K562 (cell line): ENCODE data around the gene B3GAT2. TPM values are rescaled to one million over a fixed set of nuclear protein-coding genes. Genes with fewer than 3 reads are reported as not detected.

ENCODE experiments used
- ATAC-seq: fragments of 200-7000 bp; cut with Tn5 transposase; 3 replicates; pipeline ENCODE4 v1.9.1; 2020; ENCODE audit warnings: moderate library complexity
- BruUV-seq: library from RNA; stranded (reverse); fragments of 400-500 nt; replicated peaks from 2 replicates; lab custom pipeline; 2021; lab: Mats Ljungman, UMichigan
- CTCF ChIA-PET: fragments of 300-600 bp; formaldehyde crosslinking; extraction: SDS; loops from one replicate; lab custom pipeline; 2021; ENCODE audit warnings: low intra/inter-chr PET ratio; lab: Yijun Ruan, JAX
- POLR2A ChIA-PET: fragments of 300-600, 350-650 bp; sonication (Branson Sonifier 250); formaldehyde crosslinking; extraction: SDS; loops from one replicate; lab custom pipeline; 2021; ENCODE audit warnings: antibody characterized with exemption, inconsistent platforms; lab: Yijun Ruan, JAX
- DNase-seq, 4 experiments: peaks; one replicate each; pipeline versions ENCODE4 v3.0.0 to v3.0.0-alpha.2; 2011 to 2018; ENCODE audit warnings: low spot score in 3 of 4, mixed read lengths in 3 of 4; ENCODE audit errors: extremely low read depth in 1 of 4
- FAIRE-seq: peaks from 2 replicates; lab custom pipeline; 2011; peaks lifted over from hg19 to GRCh38; lab: Jason Lieb, UNC
- H2AFZ ChIP-seq: 2 replicates; pipeline ENCODE4 v1.6.0; 2011; ENCODE audit warnings: low read depth, low read length, control low read depth, inconsistent platforms
- H3K27ac ChIP-seq: fragments of 200-600 bp; 3 replicates; pipeline ENCODE4 v1.8.0; 2011; ENCODE audit warnings: low read depth, mild to moderate bottlenecking, control low read depth, inconsistent platforms, low read length, moderate library complexity, mixed read lengths; ENCODE audit errors: extremely low read depth
- H3K27me3 ChIP-seq, 2 experiments: fragments of 300-600 bp in 1 of 2; 2 replicates in 1 of 2; 3 replicates in 1 of 2; pipeline versions ENCODE4 v1.6.0 to v1.8.0; 2011; ENCODE audit warnings: inconsistent platforms in 2 of 2, low read length in 2 of 2, mild to moderate bottlenecking in 1 of 2, mixed read lengths in 1 of 2, moderate library complexity in 1 of 2; ENCODE audit not compliant: control insufficient read depth in 2 of 2, insufficient read depth in 2 of 2
- H3K36me3 ChIP-seq: fragments of 300-600 bp; 3 replicates; pipeline ENCODE4 v1.8.0; 2011; ENCODE audit warnings: mild to moderate bottlenecking, low read length, inconsistent platforms; ENCODE audit not compliant: control insufficient read depth, insufficient read depth
- H3K4me1 ChIP-seq, 2 experiments: fragments of 200-600 bp in 1 of 2; replicated peaks in 1 of 2; 2 replicates in 1 of 2; 3 replicates in 1 of 2; pipeline versions ENCODE4 v1.5.1 to v1.8.0; 2011; ENCODE audit warnings: inconsistent platforms in 2 of 2, low read length in 2 of 2, mild to moderate bottlenecking in 1 of 2, mixed read lengths in 1 of 2, moderate library complexity in 1 of 2; ENCODE audit not compliant: control insufficient read depth in 2 of 2, insufficient read depth in 2 of 2
- H3K4me2 ChIP-seq: 2 replicates; pipeline ENCODE4 v1.6.1; 2011; ENCODE audit warnings: low read length, control low read depth, inconsistent platforms, mixed read lengths; ENCODE audit not compliant: insufficient read depth
- H3K4me3 ChIP-seq: fragments of 200-600 bp; sonication (generic), shearing (Covaris generic); 2 replicates; pipeline ENCODE4 v1.5.1; 2016; ENCODE audit warnings: control low read depth, inconsistent platforms
- H3K79me2 ChIP-seq: fragments of 200-600 bp; 3 replicates; pipeline ENCODE4 v1.8.0; 2011; ENCODE audit warnings: low read length, inconsistent platforms; ENCODE audit not compliant: control insufficient read depth, insufficient read depth
- H3K9ac ChIP-seq, 2 experiments: 2 replicates each; pipeline versions ENCODE4 v1.6.0 to v1.6.1; 2011; ENCODE audit warnings: low read depth in 2 of 2, low read length in 2 of 2, control low read depth in 1 of 2, inconsistent platforms in 1 of 2, mild to moderate bottlenecking in 1 of 2, mixed read lengths in 1 of 2; ENCODE audit not compliant: insufficient read depth in 1 of 2
- H3K9me1 ChIP-seq: one replicate; pipeline ENCODE4 v1.6.0; 2011; ENCODE audit warnings: inconsistent platforms, mild to moderate bottlenecking, low read length, moderate library complexity; ENCODE audit not compliant: control insufficient read depth, insufficient read depth
- H3K9me3 ChIP-seq: replicated peaks from 2 replicates; pipeline ENCODE4 v1.5.1; 2011; ENCODE audit warnings: low read depth, low read length, inconsistent platforms; ENCODE audit not compliant: control insufficient read depth, insufficient read depth
- H4K20me1 ChIP-seq: replicated peaks from 2 replicates; pipeline ENCODE4 v1.6.1; 2011; ENCODE audit warnings: low read length, inconsistent platforms, mixed read lengths; ENCODE audit not compliant: control insufficient read depth, insufficient read depth
- CBFA2T2 ChIP-seq: fragments of 450-650 bp; conservative IDR thresholded peaks from 2 replicates; pipeline ENCODE4 v1.6.1; 2017; ENCODE audit warnings: mild to moderate bottlenecking
- KLF10 ChIP-seq: fragments of 250-450 bp; sonication (Bioruptor Pico); IDR thresholded peaks from 2 replicates; pipeline ENCODE4 v1.6.1; 2021; ENCODE audit warnings: matching md5 sums
- MGA ChIP-seq: fragments of 450-650 bp; IDR thresholded peaks from 2 replicates; pipeline ENCODE4 v1.6.1; 2016; ENCODE audit warnings: mild to moderate bottlenecking, moderate library complexity
- RCOR1 ChIP-seq, 2 experiments: IDR thresholded peaks; 2 replicates each; pipeline ENCODE4 v1.6.1; 2012; ENCODE audit warnings: low read depth in 2 of 2, low read length in 2 of 2, borderline replicate concordance in 1 of 2, improper control_type of control experiment in 1 of 2
- ZNF184 ChIP-seq: sonication (generic); formaldehyde crosslinking; IDR thresholded peaks from 2 replicates; pipeline ENCODE4 v1.5.0; 2020; ENCODE audit warnings: missing genetic modification reagents
- ZNF316 ChIP-seq: fragments of 450-650 bp; IDR thresholded peaks from 2 replicates; pipeline ENCODE4 v1.6.1; 2016
- WGBS: fragments of 100-300 bp; shearing (Covaris generic); methylation state at CpG from one replicate; pipeline ENCODE4 v1.1.6; 2016; ENCODE audit warnings: low coverage, mixed read lengths; ENCODE audit not compliant: insufficient coverage; ENCODE audit errors: missing lambda C conversion rate; 5-methylcytosine and 5-hydroxymethylcytosine counted together
- in situ Hi-C: fragments of 300-500 bp; cut with MboI; formaldehyde crosslinking; loops from 4 replicates; pipeline ENCODE4 v1.15.0; 2018; ENCODE audit warnings: inconsistent platforms, mixed read lengths
- intact Hi-C: fragments of 100-400 bp; cut with micrococcal nuclease; formaldehyde crosslinking; loops from 2 replicates; pipeline ENCODE4 v1.14.2; 2022
- polyA plus RNA-seq, 8 experiments: library from polyadenylated mRNA; depleted of rRNA in 4 of 8; stranded (reverse) in 5 of 8; unstranded in 3 of 8; fragments of >200 nt; fragmentation: Nextera tagmentation in 2 of 8; fragmentation: Illumina TruSeq in 1 of 8; extraction: Ambion mirVana in 2 of 8; extraction: Trizol in 1 of 8; gene quantifications; 2 replicates each; pipeline versions ENCODE4 v1.2.1 to v1.2.3, GENCODE V29; 2011 to 2014; ENCODE audit warnings: inconsistent platforms in 1 of 8, missing spikeins in 1 of 8
- total RNA-seq, 7 experiments: library from RNA; depleted of rRNA in 6 of 7; stranded (reverse); fragments of >200 nt in 6 of 7; fragmentation: Illumina TruSeq in 2 of 7; extraction: Trizol in 2 of 7; gene quantifications; 2 replicates each; pipeline versions ENCODE4 v1.2.1 to v1.2.3, GENCODE V29; 2011 to 2021; ENCODE audit warnings: low replicate concordance in 1 of 7
- TF ChIP-seq, protein P1 (sequence below), 3 experiments: IDR thresholded peaks in 2 of 3; conservative IDR thresholded peaks in 1 of 3; 2 replicates each; pipeline ENCODE4 v1.5.1; 2011 to 2012; ENCODE audit warnings: low read length in 3 of 3, mild to moderate bottlenecking in 3 of 3, control low read depth in 2 of 3, improper control_type of control experiment in 1 of 3, inconsistent platforms in 1 of 3, low read depth in 1 of 3, mixed read lengths in 1 of 3, moderate library complexity in 1 of 3; ENCODE audit not compliant: insufficient read depth in 2 of 3

B3GAT2 gene
- total and polyA plus RNA-seq, 9 of the 15 experiments (the other 6 are each of a cell fraction or from before 2014, with no cell fraction given): 0.01 to 0.43 (median 0.04) TPM; not detected in 4

- Histone ChIP-seq H3K4me3 (no peak overlapping the region), H3K36me3 (no peaks in the 10 kb centered on the region), H4K20me1 (no peaks in the 10 kb centered on the region), H3K4me2 (no peak overlapping the region), H3K4me1 (no peaks in the 10 kb centered on the region), H3K27ac (no peak overlapping the region), H3K79me2 (no peaks in the 10 kb centered on the region), H3K9me1 (no peaks in the 10 kb centered on the region), H2AFZ (no peak overlapping the region), H3K9me3 (no peaks in the 10 kb centered on the region), H3K9ac (no peak overlapping the region), H3K27me3 (peaks cover 4 to 22% of the 10 kb centered on the region in 2 experiments; a peak in 2 of 5 replicates)
- ChIA-PET CTCF (interaction anchor here (0.6 to 3.1 kb wide), 6 partner anchors 177 to 663 kb away, joined by 3 to 20 read pairs (median 5); no protein-coding TSS in a partner anchor), POLR2A (interaction anchor here (0.6 kb wide), 1 partner anchor 31 kb away, joined by 3 read pairs; no protein-coding TSS in a partner anchor)
- intact Hi-C loops: loop anchor here (1.0 to 10.0 kb wide), 7 partner anchors 130 to 662 kb away; no protein-coding TSS in a partner anchor
- peak; percentile 85 for FAIRE-seq
- BruUV-seq: no TSS peak
- peak; percentile 97 for ATAC-seq
- peak; percentile 72 to 84 (median 80) for DNase-seq
- in situ Hi-C loops: loop anchor here (25.0 kb wide), 1 partner anchor 347 kb away; no protein-coding TSS in a partner anchor
- WGBS: 8% methylated on average over 17 of the region's 17 CpGs
- TF ChIP-seq RCOR1 (IDR thresholded peaks at IDR 0.05; ENCODE audit: borderline replicate concordance in 1 of 2, low read depth in 2 of 2, low read length in 2 of 2) (peak in 1 of 2 experiments; percentile 34; a peak in 1 of 4 replicates), CBFA2T2 (no peak), ZNF184 (no peak), KLF10 (CRISPR knock-in tag) (no peak), MGA (no peak), ZNF316 (no peak)
- TF ChIP-seq, protein P1, sequence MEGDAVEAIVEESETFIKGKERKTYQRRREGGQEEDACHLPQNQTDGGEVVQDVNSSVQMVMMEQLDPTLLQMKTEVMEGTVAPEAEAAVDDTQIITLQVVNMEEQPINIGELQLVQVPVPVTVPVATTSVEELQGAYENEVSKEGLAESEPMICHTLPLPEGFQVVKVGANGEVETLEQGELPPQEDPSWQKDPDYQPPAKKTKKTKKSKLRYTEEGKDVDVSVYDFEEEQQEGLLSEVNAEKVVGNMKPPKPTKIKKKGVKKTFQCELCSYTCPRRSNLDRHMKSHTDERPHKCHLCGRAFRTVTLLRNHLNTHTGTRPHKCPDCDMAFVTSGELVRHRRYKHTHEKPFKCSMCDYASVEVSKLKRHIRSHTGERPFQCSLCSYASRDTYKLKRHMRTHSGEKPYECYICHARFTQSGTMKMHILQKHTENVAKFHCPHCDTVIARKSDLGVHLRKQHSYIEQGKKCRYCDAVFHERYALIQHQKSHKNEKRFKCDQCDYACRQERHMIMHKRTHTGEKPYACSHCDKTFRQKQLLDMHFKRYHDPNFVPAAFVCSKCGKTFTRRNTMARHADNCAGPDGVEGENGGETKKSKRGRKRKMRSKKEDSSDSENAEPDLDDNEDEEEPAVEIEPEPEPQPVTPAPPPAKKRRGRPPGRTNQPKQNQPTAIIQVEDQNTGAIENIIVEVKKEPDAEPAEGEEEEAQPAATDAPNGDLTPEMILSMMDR (IDR thresholded peaks at IDR 0.05 in 2 of 3, conservative IDR thresholded peaks at IDR 0.05 in 1 of 3; ENCODE audit: insufficient read depth in 2 of 3, low read depth in 1 of 3, low read length in 3 of 3): peak; percentile 88 to 94 (median 92)
Measured at GRCh38 chr6:70884074-70884983, 72.5 kb downstream of the B3GAT2 start.
